Thyroid gland (tissue), 4 donors: ENCODE measurements around the gene GPR156. TPM values are rescaled to one million over a fixed set of nuclear protein-coding genes. Genes with fewer than 3 reads are reported as not detected.

ENCODE experiments used
- DNase-seq, 2 donors: peaks; one replicate each; pipeline ENCODE4 v3.0.0-alpha.2; 2019
- H3K27ac ChIP-seq, 3 donors: fragments of 200-600 bp; sonication (generic); 1 replicate in 2 of 3; 2 replicates in 1 of 3; pipeline ENCODE4 v1.5.1; 2016 to 2019; ENCODE audit warnings: mild to moderate bottlenecking in 1 of 3, moderate library complexity in 1 of 3
- H3K27me3 ChIP-seq: fragments of 200-600 bp; sonication (generic); one replicate; pipeline ENCODE4 v1.5.1; 2019
- H3K36me3 ChIP-seq, 2 donors: fragments of 200-600 bp; sonication (generic); one replicate each; pipeline ENCODE4 v1.5.1; 2016 to 2019
- H3K4me1 ChIP-seq, 2 donors: fragments of 200-600 bp; sonication (generic); one replicate each; pipeline ENCODE4 v1.5.1; 2017 to 2019
- H3K4me3 ChIP-seq, 3 donors: fragments of 200-600 bp; sonication (generic); replicated peaks in 1 of 3; 1 replicate in 2 of 3; 2 replicates in 1 of 3; pipeline ENCODE4 v1.5.1; 2016; ENCODE audit warnings: mild to moderate bottlenecking in 1 of 3
- H3K9me3 ChIP-seq: fragments of 200-600 bp; sonication (generic); one replicate; pipeline ENCODE4 v1.5.1; 2017
- CTCF ChIP-seq, 6 experiments: fragments of 200-600 bp in 3 of 6; fragments of 450-650 bp in 3 of 6; sonication (generic) in 3 of 6; IDR thresholded peaks; one replicate each; pipeline ENCODE4 v1.5.1; 2016 to 2019; ENCODE audit warnings: antibody characterized with exemption in 6 of 6, mild to moderate bottlenecking in 2 of 6, inconsistent platforms in 1 of 6, moderate library complexity in 1 of 6
- POLR2A ChIP-seq, 2 donors: fragments of 450-650 bp; IDR thresholded peaks; one replicate each; pipeline ENCODE4 v1.6.1; 2017; ENCODE audit warnings: antibody characterized with exemption in 2 of 2, mild to moderate bottlenecking in 2 of 2, moderate library complexity in 1 of 2
- WGBS, 2 donors: methylation state at CpG; one replicate each; pipeline ENCODE4 v1.1.5; 2017; 5-methylcytosine and 5-hydroxymethylcytosine counted together
- intact Hi-C: fragments of 100-400 bp; cut with DNase I; formaldehyde crosslinking; loops from one replicate; pipeline ENCODE4 v1.15.1; 2023
- total RNA-seq, 4 donors: library from RNA; depleted of rRNA; stranded (reverse); fragments of >200 nt; gene quantifications; one replicate each; pipeline ENCODE4 v1.2.3, GENCODE V29; 2016

The GPR156 gene
- total RNA-seq, 4 donors from 2014 or later = not detected

GRCh38 chr3:120168611-120169010 lies 116.4 kb downstream of the GPR156 start:
- no peak for DNase-seq
- Histone ChIP-seq H3K9me3 (no peaks in the 10 kb centered on the region), H3K27ac (no peak overlapping the region), H3K4me1 (no peaks in the 10 kb centered on the region), H3K27me3 (no peaks in the 10 kb centered on the region), H3K36me3 (no peaks in the 10 kb centered on the region), H3K4me3 (no peak overlapping the region)
- intact Hi-C loops = no loop called here
- TF ChIP-seq CTCF (IDR thresholded peaks at IDR 0.05) (no peak), POLR2A (IDR thresholded peaks at IDR 0.05) (no peak)
- 97 to 98% methylated on average over 3 of the region's 3 CpGs for WGBS, 2 donors

- no peak for DNase-seq
- 89 to 93% methylated on average over 6 to 9 of the region's 9 CpGs for WGBS, 2 donors
- Histone ChIP-seq H3K27me3 (no peaks in the 10 kb centered on the region), H3K4me1 (no peaks in the 10 kb centered on the region), H3K36me3 (no peaks in the 10 kb centered on the region), H3K4me3 (no peak overlapping the region), H3K27ac (no peak overlapping the region), H3K9me3 (no peaks in the 10 kb centered on the region)
- intact Hi-C loops = no loop called here
- no peak for TF ChIP-seq POLR2A (IDR thresholded peaks at IDR 0.05)
- TF ChIP-seq CTCF (IDR thresholded peaks at IDR 0.05) = no peak
Observed at GRCh38 chr3:120168038-120168437, 117.0 kb downstream of the GPR156 start.

- 97 to 98% methylated on average over 6 to 9 of the region's 10 CpGs for WGBS, 2 donors
- no peaks in the 10 kb centered on the region for H3K36me3 ChIP-seq
- intact Hi-C loops = no loop called here
- no peaks in the 10 kb centered on the region for H3K27me3 ChIP-seq
- no peak overlapping the region for H3K27ac ChIP-seq
- TF ChIP-seq CTCF (IDR thresholded peaks at IDR 0.05) = no peak
- TF ChIP-seq POLR2A (IDR thresholded peaks at IDR 0.05) = no peak
- H3K4me1 ChIP-seq = no peaks in the 10 kb centered on the region
- no peak overlapping the region for H3K4me3 ChIP-seq
- H3K9me3 ChIP-seq = no peaks in the 10 kb centered on the region
- no peak for DNase-seq
Observed at GRCh38 chr3:120167488-120167887, 117.5 kb downstream of the GPR156 start.

GRCh38 chr3:120163816-120164215 lies 121.2 kb downstream of the GPR156 start:
- no peak overlapping the region for H3K4me3 ChIP-seq
- intact Hi-C loops = no loop called here
- no peaks in the 10 kb centered on the region for H3K36me3 ChIP-seq
- H3K27ac ChIP-seq = no peak overlapping the region
- no peaks in the 10 kb centered on the region for H3K9me3 ChIP-seq
- H3K27me3 ChIP-seq = no peaks in the 10 kb centered on the region
- no peak for DNase-seq
- H3K4me1 ChIP-seq = no peaks in the 10 kb centered on the region
- TF ChIP-seq POLR2A (IDR thresholded peaks at IDR 0.05) (no peak), CTCF (IDR thresholded peaks at IDR 0.05) (no peak)

GRCh38 chr3:120163026-120163425 lies 122.0 kb downstream of the GPR156 start:
- Histone ChIP-seq H3K4me3 (no peak overlapping the region), H3K4me1 (no peaks in the 10 kb centered on the region), H3K27ac (no peak overlapping the region), H3K9me3 (no peaks in the 10 kb centered on the region), H3K27me3 (no peaks in the 10 kb centered on the region), H3K36me3 (no peaks in the 10 kb centered on the region)
- no peak for DNase-seq
- TF ChIP-seq POLR2A (IDR thresholded peaks at IDR 0.05) (no peak), CTCF (IDR thresholded peaks at IDR 0.05) (no peak)
- WGBS, 2 donors = 81 to 85% methylated on average over 4 of the region's 4 CpGs
- intact Hi-C loops = no loop called here
